GM21576 (cell line): Measurements from ENCODE around the gene ZNF43.
"Not testable (repeated sequence)": the region's sequence is repeated elsewhere in the genome, so short reads cannot be mapped to it uniquely, and the experiment has no call there.

Experiments used
- ATAC-seq: cut with Tn5 transposase; IDR thresholded peaks from one replicate; pipeline ENCODE4 v1.9.1; 2021; ENCODE audit warnings: mild to moderate bottlenecking, moderate library complexity; ENCODE audit not compliant: unreplicated experiment

ZNF43 gene

DNA sequence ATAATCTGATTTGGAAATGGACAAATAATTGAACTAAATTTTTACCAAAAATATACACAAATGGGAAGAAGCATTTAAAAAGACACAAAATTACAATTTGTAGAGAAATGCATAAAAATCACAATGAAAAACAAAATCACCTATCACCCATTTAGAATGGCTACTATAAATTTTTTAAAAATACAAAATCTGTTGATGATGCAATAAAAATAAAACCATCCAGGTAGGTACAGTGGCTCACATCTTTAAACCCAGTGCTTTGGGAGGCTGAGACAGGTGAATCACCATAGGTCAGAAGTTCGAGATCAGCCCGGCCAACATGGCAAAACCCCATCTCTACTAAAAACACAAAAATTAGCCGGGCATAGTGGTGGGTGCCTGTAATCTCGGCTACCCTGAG lies 23.5 kb downstream of the ZNF43 start:
- ATAC-seq, result no peak

DNA sequence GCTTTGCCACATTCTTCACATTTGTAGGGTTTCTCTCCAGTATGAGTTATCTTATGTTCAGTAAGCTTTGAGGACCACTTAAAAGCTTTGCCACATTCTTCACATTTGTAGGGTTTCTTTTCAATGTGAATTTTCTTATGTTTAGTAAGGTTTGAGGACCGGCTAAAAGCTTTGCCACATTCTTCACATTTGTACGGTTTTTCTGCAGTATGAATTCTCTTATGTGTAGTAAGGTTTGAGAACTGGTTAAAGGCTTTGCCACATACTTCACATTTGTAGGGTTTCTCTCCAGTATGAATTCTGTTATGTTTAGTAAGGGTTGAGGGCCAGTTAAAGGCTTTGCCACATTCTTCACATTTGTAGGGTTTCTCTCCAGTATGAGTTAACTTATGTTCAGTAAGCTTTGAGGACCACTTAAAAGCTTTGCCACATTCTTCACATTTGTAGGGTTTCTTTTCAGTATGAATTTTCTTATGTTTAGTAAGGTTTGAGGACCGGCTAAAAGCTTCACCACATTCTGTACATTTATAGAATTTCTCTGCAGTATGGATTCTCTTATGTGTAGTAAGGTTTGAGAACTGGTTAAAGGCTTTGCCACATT lies 27.5 kb downstream of the ZNF43 start:
- not testable (repeated sequence) for ATAC-seq

- no peak for ATAC-seq
These were observed 46.4 kb downstream of the ZNF43 start for GRCh38 chr19:21789466-21790085.

- no peak for ATAC-seq
These were observed 49.0 kb downstream of the ZNF43 start for GRCh38 chr19:21786936-21787335.

- ATAC-seq, result not testable (repeated sequence)
These were observed 60.2 kb downstream of the ZNF43 start for GRCh38 chr19:21775792-21776191.

- peak; percentile 97 for ATAC-seq
These were observed 68.7 kb downstream of the ZNF43 start, which contains the start of gene ZNF100 for GRCh38 chr19:21767065-21767800. TSS of gene ZNF100 (minus strand) at chr19:21767579. CDS start at chr19:21767429, 150 bp downstream.

GRCh38 chr19:21766705-21767064 lies 69.3 kb downstream of the ZNF43 start:
- ATAC-seq, result peak; percentile 6

GRCh38 chr19:21765151-21765550 lies 70.8 kb downstream of the ZNF43 start:
- ATAC-seq, result no peak

DNA sequence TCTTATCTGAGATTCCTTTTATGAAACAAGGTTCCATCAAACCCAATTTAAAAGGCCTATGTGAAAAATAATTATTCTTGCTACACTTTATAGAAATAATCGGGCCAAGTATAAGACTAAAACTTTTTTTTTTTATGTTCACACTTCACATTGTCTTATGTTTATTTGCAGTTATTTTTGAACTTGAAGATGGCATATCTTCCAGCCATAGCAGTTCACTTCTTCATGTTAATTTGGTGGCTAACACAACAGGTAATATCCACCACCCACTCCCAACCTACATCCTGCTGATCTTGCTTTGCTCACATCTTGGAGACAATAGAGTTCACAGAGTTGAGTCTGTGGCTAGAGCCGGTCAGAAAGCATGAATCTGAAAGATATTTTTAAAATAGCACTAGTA lies 74.4 kb downstream of the ZNF43 start:
- not testable (repeated sequence) for ATAC-seq

DNA sequence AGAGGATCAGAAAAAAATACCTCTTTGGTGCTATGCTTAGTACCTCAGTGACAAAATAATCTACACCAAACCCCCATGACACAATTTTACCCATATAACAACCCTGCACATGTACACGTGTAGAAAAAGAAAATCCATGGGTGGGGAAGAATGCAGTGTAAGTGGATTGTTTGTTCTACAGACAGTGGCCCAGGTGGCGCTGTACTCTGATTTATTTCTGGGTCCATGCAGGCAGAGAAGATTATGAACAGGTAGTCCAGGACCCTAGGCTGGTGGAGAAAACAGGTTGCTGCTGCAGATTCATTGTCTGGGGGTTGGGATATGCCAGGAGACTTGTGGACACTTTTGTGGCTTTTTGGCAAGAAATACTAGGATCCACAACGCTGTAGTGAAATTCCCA lies 77.7 kb downstream of the ZNF43 start:
- ATAC-seq, result no peak

DNA sequence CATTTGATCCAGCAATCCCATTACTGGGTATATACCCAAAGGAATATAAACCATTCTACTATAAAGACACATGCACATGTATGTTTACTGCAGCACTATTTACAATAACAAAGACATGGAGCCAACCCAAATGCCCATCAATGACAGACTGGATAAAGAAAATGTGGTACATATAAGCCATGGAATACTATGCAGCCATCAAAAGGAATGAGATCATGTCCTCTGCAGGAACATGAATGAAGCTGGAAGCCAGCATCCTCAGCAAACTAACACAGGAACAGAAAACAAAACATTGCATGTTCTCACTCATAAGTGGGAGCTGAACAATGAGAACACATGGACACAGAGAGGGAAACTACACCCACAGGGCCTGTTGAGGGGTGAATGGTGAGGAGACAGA lies 80.4 kb downstream of the ZNF43 start:
- ATAC-seq, result not testable (repeated sequence)
